H1 (cell line): Measurements from ENCODE around the gene SPG7. TPM values are rescaled to one million over a fixed set of nuclear protein-coding genes. Genes with fewer than 3 reads are reported as not detected.

Experiments used
- EZH2 ChIP-seq: fragments of 200-600 bp; sonication (generic); IDR thresholded peaks from 2 replicates; pipeline ENCODE4 v1.7.1; 2012; ENCODE audit warnings: low read depth, mild to moderate bottlenecking, moderate library complexity, low read length, inconsistent platforms; ENCODE audit not compliant: severe bottlenecking
- GABPA ChIP-seq: IDR thresholded peaks from 2 replicates; pipeline ENCODE4 v1.6.1; 2011; ENCODE audit warnings: mild to moderate bottlenecking, low read length, moderate library complexity, borderline replicate concordance; ENCODE audit not compliant: insufficient read depth
- KDM4A ChIP-seq: IDR thresholded peaks from one replicate; pipeline ENCODE4 v1.7.1; 2012; ENCODE audit warnings: low read depth, mild to moderate bottlenecking, moderate library complexity, low read length, inconsistent platforms; ENCODE audit not compliant: severe bottlenecking
- MAX ChIP-seq: IDR thresholded peaks from 2 replicates; pipeline ENCODE4 v1.6.1; 2012; ENCODE audit warnings: inconsistent platforms
- POU5F1 ChIP-seq: IDR thresholded peaks from 2 replicates; pipeline ENCODE4 v1.6.1; 2011; ENCODE audit warnings: low read depth, mild to moderate bottlenecking, low read length, moderate library complexity
- polyA plus RNA-seq, 7 experiments: library from polyadenylated mRNA; depleted of rRNA in 3 of 7; stranded (reverse) in 5 of 7; unstranded in 2 of 7; fragments of >200 nt in 5 of 7; fragments of 200-250 nt in 2 of 7; gene quantifications; 1 replicate in 5 of 7; 2 replicates in 1 of 7; 4 replicates in 1 of 7; pipeline versions ENCODE4 v1.2.1 to v1.2.3, GENCODE V29; 2011 to 2013; ENCODE audit warnings: missing spikeins in 2 of 7, mixed read lengths in 2 of 7
- total RNA-seq: library from RNA; stranded (reverse); fragmentation: NEBNext Ultra II Directional; extraction: Animal tissue kit (Norgen Biotek cat#: 25700); gene quantifications from 2 replicates; pipeline ENCODE4 v1.2.1, GENCODE V29; 2021
- TF ChIP-seq, protein P1 (sequence below): fragments of 300-600 bp; sonication (generic); IDR thresholded peaks from 2 replicates; pipeline ENCODE4 v1.7.1; 2012; ENCODE audit warnings: low read length, moderate library complexity, mild to moderate bottlenecking, inconsistent platforms; ENCODE audit not compliant: insufficient replicate concordance

SPG7 gene
- total and polyA plus RNA-seq, 2 of the 8 experiments (the other 6 are each of a cell fraction or from before 2014, with no cell fraction given): 72.1 to 113 TPM

GRCh38 chr16:89522287-89522686, 14.1 kb downstream of the SPG7 start (continued):
- TF ChIP-seq, protein P1, sequence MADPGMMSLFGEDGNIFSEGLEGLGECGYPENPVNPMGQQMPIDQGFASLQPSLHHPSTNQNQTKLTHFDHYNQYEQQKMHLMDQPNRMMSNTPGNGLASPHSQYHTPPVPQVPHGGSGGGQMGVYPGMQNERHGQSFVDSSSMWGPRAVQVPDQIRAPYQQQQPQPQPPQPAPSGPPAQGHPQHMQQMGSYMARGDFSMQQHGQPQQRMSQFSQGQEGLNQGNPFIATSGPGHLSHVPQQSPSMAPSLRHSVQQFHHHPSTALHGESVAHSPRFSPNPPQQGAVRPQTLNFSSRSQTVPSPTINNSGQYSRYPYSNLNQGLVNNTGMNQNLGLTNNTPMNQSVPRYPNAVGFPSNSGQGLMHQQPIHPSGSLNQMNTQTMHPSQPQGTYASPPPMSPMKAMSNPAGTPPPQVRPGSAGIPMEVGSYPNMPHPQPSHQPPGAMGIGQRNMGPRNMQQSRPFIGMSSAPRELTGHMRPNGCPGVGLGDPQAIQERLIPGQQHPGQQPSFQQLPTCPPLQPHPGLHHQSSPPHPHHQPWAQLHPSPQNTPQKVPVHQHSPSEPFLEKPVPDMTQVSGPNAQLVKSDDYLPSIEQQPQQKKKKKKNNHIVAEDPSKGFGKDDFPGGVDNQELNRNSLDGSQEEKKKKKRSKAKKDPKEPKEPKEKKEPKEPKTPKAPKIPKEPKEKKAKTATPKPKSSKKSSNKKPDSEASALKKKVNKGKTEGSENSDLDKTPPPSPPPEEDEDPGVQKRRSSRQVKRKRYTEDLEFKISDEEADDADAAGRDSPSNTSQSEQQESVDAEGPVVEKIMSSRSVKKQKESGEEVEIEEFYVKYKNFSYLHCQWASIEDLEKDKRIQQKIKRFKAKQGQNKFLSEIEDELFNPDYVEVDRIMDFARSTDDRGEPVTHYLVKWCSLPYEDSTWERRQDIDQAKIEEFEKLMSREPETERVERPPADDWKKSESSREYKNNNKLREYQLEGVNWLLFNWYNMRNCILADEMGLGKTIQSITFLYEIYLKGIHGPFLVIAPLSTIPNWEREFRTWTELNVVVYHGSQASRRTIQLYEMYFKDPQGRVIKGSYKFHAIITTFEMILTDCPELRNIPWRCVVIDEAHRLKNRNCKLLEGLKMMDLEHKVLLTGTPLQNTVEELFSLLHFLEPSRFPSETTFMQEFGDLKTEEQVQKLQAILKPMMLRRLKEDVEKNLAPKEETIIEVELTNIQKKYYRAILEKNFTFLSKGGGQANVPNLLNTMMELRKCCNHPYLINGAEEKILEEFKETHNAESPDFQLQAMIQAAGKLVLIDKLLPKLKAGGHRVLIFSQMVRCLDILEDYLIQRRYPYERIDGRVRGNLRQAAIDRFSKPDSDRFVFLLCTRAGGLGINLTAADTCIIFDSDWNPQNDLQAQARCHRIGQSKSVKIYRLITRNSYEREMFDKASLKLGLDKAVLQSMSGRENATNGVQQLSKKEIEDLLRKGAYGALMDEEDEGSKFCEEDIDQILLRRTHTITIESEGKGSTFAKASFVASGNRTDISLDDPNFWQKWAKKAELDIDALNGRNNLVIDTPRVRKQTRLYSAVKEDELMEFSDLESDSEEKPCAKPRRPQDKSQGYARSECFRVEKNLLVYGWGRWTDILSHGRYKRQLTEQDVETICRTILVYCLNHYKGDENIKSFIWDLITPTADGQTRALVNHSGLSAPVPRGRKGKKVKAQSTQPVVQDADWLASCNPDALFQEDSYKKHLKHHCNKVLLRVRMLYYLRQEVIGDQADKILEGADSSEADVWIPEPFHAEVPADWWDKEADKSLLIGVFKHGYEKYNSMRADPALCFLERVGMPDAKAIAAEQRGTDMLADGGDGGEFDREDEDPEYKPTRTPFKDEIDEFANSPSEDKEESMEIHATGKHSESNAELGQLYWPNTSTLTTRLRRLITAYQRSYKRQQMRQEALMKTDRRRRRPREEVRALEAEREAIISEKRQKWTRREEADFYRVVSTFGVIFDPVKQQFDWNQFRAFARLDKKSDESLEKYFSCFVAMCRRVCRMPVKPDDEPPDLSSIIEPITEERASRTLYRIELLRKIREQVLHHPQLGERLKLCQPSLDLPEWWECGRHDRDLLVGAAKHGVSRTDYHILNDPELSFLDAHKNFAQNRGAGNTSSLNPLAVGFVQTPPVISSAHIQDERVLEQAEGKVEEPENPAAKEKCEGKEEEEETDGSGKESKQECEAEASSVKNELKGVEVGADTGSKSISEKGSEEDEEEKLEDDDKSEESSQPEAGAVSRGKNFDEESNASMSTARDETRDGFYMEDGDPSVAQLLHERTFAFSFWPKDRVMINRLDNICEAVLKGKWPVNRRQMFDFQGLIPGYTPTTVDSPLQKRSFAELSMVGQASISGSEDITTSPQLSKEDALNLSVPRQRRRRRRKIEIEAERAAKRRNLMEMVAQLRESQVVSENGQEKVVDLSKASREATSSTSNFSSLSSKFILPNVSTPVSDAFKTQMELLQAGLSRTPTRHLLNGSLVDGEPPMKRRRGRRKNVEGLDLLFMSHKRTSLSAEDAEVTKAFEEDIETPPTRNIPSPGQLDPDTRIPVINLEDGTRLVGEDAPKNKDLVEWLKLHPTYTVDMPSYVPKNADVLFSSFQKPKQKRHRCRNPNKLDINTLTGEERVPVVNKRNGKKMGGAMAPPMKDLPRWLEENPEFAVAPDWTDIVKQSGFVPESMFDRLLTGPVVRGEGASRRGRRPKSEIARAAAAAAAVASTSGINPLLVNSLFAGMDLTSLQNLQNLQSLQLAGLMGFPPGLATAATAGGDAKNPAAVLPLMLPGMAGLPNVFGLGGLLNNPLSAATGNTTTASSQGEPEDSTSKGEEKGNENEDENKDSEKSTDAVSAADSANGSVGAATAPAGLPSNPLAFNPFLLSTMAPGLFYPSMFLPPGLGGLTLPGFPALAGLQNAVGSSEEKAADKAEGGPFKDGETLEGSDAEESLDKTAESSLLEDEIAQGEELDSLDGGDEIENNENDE: no peak
- TF ChIP-seq KDM4A (no peak), MAX (no peak), GABPA (no peak), EZH2 (no peak), POU5F1 (no peak)
